ENCODE results near the gene KCNS1. TPM values are rescaled to one million over a fixed set of nuclear protein-coding genes. Genes with fewer than 3 reads are reported as not detected.

The KCNS1 gene
- total RNA-seq, 1 donor from 2014 or later, result 0.14 TPM

GRCh38 chr20:45094201-45094600 lies 6.7 kb downstream of the KCNS1 start:
- Histone ChIP-seq H3K27me3 (ENCODE audit: low read depth) (peaks cover 34% of the 10 kb centered on the region), H3K36me3 (no peaks in the 10 kb centered on the region), H3K9me3 (replicated peaks) (no peaks in the 10 kb centered on the region), H3K27ac (replicated peaks) (no peak overlapping the region), H3K4me1 (peaks cover 11% of the 10 kb centered on the region), H3K4me3 (no peak overlapping the region)
- intact Hi-C loops (cut with micrococcal nuclease), result loop anchor here (5.0 kb wide), 1 partner anchor 82 kb away; no protein-coding TSS in a partner anchor
- TF ChIP-seq CTCF (IDR thresholded peaks at IDR 0.05; ENCODE audit: borderline replicate concordance), result no peak
- no peak for DNase-seq

- Histone ChIP-seq H3K9me3 (replicated peaks) (no peaks in the 10 kb centered on the region), H3K4me1 (peaks cover 8% of the 10 kb centered on the region), H3K36me3 (no peaks in the 10 kb centered on the region), H3K27ac (replicated peaks) (no peak overlapping the region), H3K4me3 (no peak overlapping the region), H3K27me3 (ENCODE audit: low read depth) (peaks cover 21% of the 10 kb centered on the region)
- no peak for DNase-seq
- intact Hi-C loops (cut with micrococcal nuclease), result loop anchor here (5.0 kb wide), 1 partner anchor 81 kb away; no protein-coding TSS in a partner anchor
- no peak for TF ChIP-seq CTCF (IDR thresholded peaks at IDR 0.05; ENCODE audit: borderline replicate concordance)
Measured at GRCh38 chr20:45092898-45093297, 8.0 kb downstream of the KCNS1 start.

DNA sequence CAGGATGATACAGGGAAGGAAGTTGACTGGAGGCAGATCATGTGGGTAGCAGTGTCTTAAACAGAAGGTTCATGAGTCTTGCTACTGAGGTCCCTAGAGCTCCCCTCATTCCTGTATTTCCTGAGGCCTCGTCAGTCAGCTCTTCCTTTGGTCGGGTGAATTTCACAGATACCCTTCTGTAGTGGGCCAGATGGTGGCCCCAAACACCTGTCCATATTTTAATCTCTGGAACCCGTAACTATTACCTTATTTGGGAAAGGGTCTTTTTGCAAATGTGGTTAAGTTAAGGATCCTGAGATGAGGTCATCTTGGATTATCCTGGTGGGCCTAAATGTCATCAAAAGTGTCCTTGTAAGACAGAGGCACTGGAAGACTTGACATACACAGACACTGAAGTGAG lies 9.6 kb downstream of the KCNS1 start:
- Histone ChIP-seq H3K27ac (replicated peaks) (no peak overlapping the region), H3K4me1 (peaks cover 3% of the 10 kb centered on the region), H3K4me3 (no peak overlapping the region), H3K27me3 (ENCODE audit: low read depth) (peaks cover 6% of the 10 kb centered on the region), H3K9me3 (replicated peaks) (no peaks in the 10 kb centered on the region), H3K36me3 (no peaks in the 10 kb centered on the region)
- no peak for TF ChIP-seq CTCF (IDR thresholded peaks at IDR 0.05; ENCODE audit: borderline replicate concordance)
- intact Hi-C loops (cut with micrococcal nuclease), result loop anchor here (5.0 kb wide), 1 partner anchor 79 kb away; no protein-coding TSS in a partner anchor
- DNase-seq, result no peak

DNA sequence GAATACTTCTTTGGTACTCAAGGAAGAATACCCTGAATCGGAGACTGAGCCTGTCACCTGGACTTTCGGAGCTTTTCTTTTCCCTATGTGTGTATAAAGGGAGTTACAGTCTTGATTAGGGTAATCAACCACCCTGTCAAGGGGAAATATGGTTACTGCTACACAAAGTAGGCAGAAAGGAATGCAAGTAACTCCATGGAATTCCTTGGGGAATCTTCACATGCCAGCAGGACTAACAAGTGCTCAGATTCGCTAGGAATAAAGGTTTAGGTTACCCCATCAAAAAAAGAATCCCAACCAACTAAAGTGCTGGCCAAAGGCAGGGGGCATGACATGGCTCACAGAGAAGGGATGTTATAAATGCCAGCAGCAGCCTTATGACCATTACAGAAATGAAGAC lies 10.4 kb downstream of the KCNS1 start:
- Histone ChIP-seq H3K27me3 (ENCODE audit: low read depth) (no peaks in the 10 kb centered on the region), H3K27ac (replicated peaks) (no peak overlapping the region), H3K36me3 (no peaks in the 10 kb centered on the region), H3K9me3 (replicated peaks) (no peaks in the 10 kb centered on the region), H3K4me1 (peaks cover under 1% of the 10 kb centered on the region), H3K4me3 (no peak overlapping the region)
- no peak for TF ChIP-seq CTCF (IDR thresholded peaks at IDR 0.05; ENCODE audit: borderline replicate concordance)
- intact Hi-C loops (cut with micrococcal nuclease), result loop anchor here (5.0 kb wide), 1 partner anchor 78 kb away; no protein-coding TSS in a partner anchor
- DNase-seq, result no peak

DNA sequence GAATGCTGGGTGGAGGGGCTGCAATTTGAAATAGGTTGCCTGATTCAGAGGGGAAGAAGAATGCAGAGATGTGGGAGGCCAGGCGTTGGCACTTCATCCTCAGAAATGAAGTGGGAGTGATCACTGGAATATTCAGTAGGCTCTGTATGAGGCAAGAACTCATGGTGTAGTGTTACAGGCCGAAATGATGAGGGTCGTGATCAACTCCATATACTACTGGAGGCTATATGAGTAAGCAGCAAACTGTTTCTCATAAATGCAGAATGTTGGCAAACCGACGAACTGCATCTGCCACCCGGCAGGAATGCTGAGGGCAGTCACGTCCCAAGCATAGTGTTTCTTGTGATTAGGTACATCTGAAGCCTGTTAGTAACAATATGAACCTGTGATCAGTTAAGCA lies 12.7 kb downstream of the KCNS1 start:
- Histone ChIP-seq H3K36me3 (no peaks in the 10 kb centered on the region), H3K27me3 (ENCODE audit: low read depth) (no peaks in the 10 kb centered on the region), H3K27ac (replicated peaks) (no peak overlapping the region), H3K9me3 (replicated peaks) (no peaks in the 10 kb centered on the region), H3K4me3 (no peak overlapping the region), H3K4me1 (no peaks in the 10 kb centered on the region)
- intact Hi-C loops (cut with micrococcal nuclease), result no loop called here
- TF ChIP-seq CTCF (IDR thresholded peaks at IDR 0.05; ENCODE audit: borderline replicate concordance), result no peak
- DNase-seq, result no peak

All from left ventricle myocardium inferior (tissue), 1 donor.